ENCODE measurements around the gene DENND1A.

- TF ChIP-seq POLR2A (IDR thresholded peaks at IDR 0.05) (no peak), CTCF (IDR thresholded peaks at IDR 0.05) (no peak), POLR2AphosphoS5 (IDR thresholded peaks at IDR 0.05) (no peak)
Measured at GRCh38 chr9:123940721-123941523, 11.0 kb upstream of the DENND1A start.
